ENCODE data around the gene NMRK1. TPM values are rescaled to one million over a fixed set of nuclear protein-coding genes. Genes with fewer than 3 reads are reported as not detected.

The NMRK1 gene
- total RNA-seq = 7.2 to 9.0 TPM (median 7.6 TPM) in 3 replicates
- long read RNA-seq, transcript NMRK1-201 (9 exons, 1,185 nt) = major isoform, 9 of 14 reads
- long read RNA-seq, partial matches to known transcripts = 1 of 14 reads
- long read RNA-seq, other reads (novel, unspliced or antisense) = 2 of 14 reads

GRCh38 chr9:75087824-75088645 is at the start of gene NMRK1, which contains the start of gene OSTF1:
Gene NMRK1 (minus strand): TSS chr9:75088155. CDS start chr9:75083115, 5,040 bp downstream.
Gene OSTF1 (plus strand): TSS chr9:75088514. CDS start chr9:75088693, 179 bp downstream.
- H3K27ac Mint-ChIP-seq (ENCODE audit: unreplicated experiment) = peak within 1 kb of the TSS; percentile 98
- DNase-seq (ENCODE audit: low spot score) = peak; percentile 98
- H3K4me3 Mint-ChIP-seq (ENCODE audit: unreplicated experiment) = peak within 1 kb of the TSS; percentile 99
- no peak for TF ChIP-seq CTCF (IDR thresholded peaks at IDR 0.05)
- H3K27me3 Mint-ChIP-seq (ENCODE audit: low read depth) = no peaks in the 10 kb centered on the region
- H3K4me1 Mint-ChIP-seq (ENCODE audit: low read depth) = peaks cover 47% of the 10 kb centered on the region
- H3K9me3 Mint-ChIP-seq (ENCODE audit: low read depth) = no peaks in the 10 kb centered on the region
- no peaks in the 10 kb centered on the region for H3K36me3 Mint-ChIP-seq (ENCODE audit: low read depth)

- Mint-ChIP-seq H3K9me3 (ENCODE audit: low read depth) (no peaks in the 10 kb centered on the region), H3K4me1 (ENCODE audit: low read depth) (no peaks in the 10 kb centered on the region), H3K36me3 (ENCODE audit: low read depth) (peaks cover 23% of the 10 kb centered on the region), H3K27ac (ENCODE audit: unreplicated experiment) (no peak overlapping the region), H3K4me3 (ENCODE audit: unreplicated experiment) (no peak overlapping the region), H3K27me3 (ENCODE audit: low read depth) (no peaks in the 10 kb centered on the region)
- no peak for TF ChIP-seq CTCF (IDR thresholded peaks at IDR 0.05)
- no peak for DNase-seq (ENCODE audit: low spot score)
Measured at GRCh38 chr9:75134495-75134894, 46.5 kb upstream of the NMRK1 start.

- no peak for TF ChIP-seq CTCF (IDR thresholded peaks at IDR 0.05)
- Mint-ChIP-seq H3K36me3 (ENCODE audit: low read depth) (peaks cover 23% of the 10 kb centered on the region), H3K27ac (ENCODE audit: unreplicated experiment) (no peak overlapping the region), H3K4me3 (ENCODE audit: unreplicated experiment) (no peak overlapping the region), H3K4me1 (ENCODE audit: low read depth) (no peaks in the 10 kb centered on the region), H3K27me3 (ENCODE audit: low read depth) (no peaks in the 10 kb centered on the region), H3K9me3 (ENCODE audit: low read depth) (no peaks in the 10 kb centered on the region)
- DNase-seq (ENCODE audit: low spot score) = no peak
Measured at GRCh38 chr9:75133396-75133795, 45.4 kb upstream of the NMRK1 start.

GRCh38 chr9:75132244-75132643 is 44.3 kb upstream of the NMRK1 start:
- H3K9me3 Mint-ChIP-seq (ENCODE audit: low read depth) = no peaks in the 10 kb centered on the region
- H3K4me3 Mint-ChIP-seq (ENCODE audit: unreplicated experiment) = no peak overlapping the region
- no peaks in the 10 kb centered on the region for H3K27me3 Mint-ChIP-seq (ENCODE audit: low read depth)
- DNase-seq (ENCODE audit: low spot score) = no peak
- TF ChIP-seq CTCF (IDR thresholded peaks at IDR 0.05) = no peak
- H3K4me1 Mint-ChIP-seq (ENCODE audit: low read depth) = no peaks in the 10 kb centered on the region
- H3K36me3 Mint-ChIP-seq (ENCODE audit: low read depth) = peaks cover 21% of the 10 kb centered on the region
- no peak overlapping the region for H3K27ac Mint-ChIP-seq (ENCODE audit: unreplicated experiment)

- Mint-ChIP-seq H3K9me3 (ENCODE audit: low read depth) (no peaks in the 10 kb centered on the region), H3K4me3 (ENCODE audit: unreplicated experiment) (no peak overlapping the region), H3K27ac (ENCODE audit: unreplicated experiment) (no peak overlapping the region), H3K4me1 (ENCODE audit: low read depth) (no peaks in the 10 kb centered on the region), H3K27me3 (ENCODE audit: low read depth) (no peaks in the 10 kb centered on the region), H3K36me3 (ENCODE audit: low read depth) (peaks cover 18% of the 10 kb centered on the region)
- no peak for TF ChIP-seq CTCF (IDR thresholded peaks at IDR 0.05)
- DNase-seq (ENCODE audit: low spot score) = no peak
Measured at GRCh38 chr9:75131700-75132099, 43.7 kb upstream of the NMRK1 start.
